SK-N-SH treated with all-trans-retinoic acid at 6 μM for 48 hours (cell line): ENCODE results near the gene PIK3R1.

Source experiments
- BACH2 ChIP-seq: fragments of 250-450 bp; sonication (Bioruptor Pico); IDR thresholded peaks from 2 replicates; pipeline ENCODE4 v1.9.0; 2021; ENCODE audit warnings: mild to moderate bottlenecking, borderline replicate concordance
- TCF4 ChIP-seq: fragments of 250-450 bp; sonication (Bioruptor Pico); IDR thresholded peaks from 2 replicates; pipeline ENCODE4 v1.8.0; 2021; ENCODE audit warnings: mild to moderate bottlenecking, moderate library complexity, borderline replicate concordance

DNA sequence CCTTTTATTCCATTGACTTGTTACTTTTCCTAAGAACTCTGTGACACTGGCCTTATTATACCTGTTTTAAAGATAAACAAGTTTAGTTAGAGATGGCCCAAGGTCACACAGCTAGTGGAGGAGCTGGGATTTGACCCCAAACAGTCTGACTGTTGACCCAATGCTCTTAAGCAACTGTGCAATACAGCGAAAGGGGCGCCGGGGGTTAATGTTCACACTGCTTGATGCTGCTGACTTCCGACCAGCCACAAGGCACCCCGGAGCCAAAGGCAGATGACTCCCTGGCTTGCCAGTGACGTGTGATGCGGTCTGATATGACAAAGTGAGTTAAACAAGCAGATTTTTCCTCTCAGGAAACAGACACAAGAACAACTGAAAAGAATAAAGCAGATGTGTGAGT, 23.9 kb downstream of the PIK3R1 start:
- peak; percentile 57; the same call in 1 of the 2 replicates for TF ChIP-seq TCF4 (CRISPR knock-in tag)
- TF ChIP-seq BACH2 (CRISPR knock-in tag) = no peak
